ENCODE data around the gene NME7.
"Not testable (repeated sequence)": the region's sequence is repeated elsewhere in the genome, so short reads cannot be mapped to it uniquely, and the experiment has no call there.

The NME7 gene

GRCh38 chr1:169149555-169150286 is 217.9 kb downstream of the NME7 start:
- DNase-seq, result no peak

DNA sequence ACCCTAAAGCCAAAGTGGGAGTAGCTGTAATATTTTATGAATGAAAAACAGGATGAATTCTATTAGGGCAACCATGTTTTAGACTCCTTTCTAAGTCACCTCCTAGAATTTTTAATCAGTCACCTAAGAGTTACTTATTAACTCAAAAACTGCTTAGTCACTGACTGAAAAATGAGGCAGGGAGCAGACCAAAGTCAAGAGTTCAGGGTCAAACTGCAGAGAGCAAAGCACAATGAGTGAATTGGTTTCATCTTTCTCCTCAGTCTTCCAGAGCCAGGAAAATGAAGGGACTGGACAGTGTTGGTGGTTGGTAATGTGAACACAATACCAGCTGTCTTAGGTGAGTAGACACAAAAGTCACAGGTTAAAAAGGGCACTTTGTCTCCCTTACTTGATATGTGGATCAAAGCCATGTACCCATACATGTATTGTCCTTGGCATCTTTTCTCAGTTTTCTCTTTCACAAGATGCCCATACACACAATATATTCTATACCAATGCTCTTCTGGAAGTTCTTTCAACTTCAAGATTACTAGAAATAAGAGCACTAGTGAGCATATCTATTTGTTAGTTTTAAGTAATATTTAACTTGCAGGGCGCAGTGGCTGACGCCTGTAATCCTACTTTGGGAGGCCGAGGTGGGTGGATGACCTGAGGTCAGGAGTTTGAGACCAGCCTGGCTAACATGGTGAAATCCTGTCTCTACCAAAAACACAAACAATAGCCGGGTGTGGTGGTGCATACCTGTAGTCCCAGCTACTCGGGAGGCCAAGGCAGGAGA is 218.9 kb downstream of the NME7 start:
- DNase-seq, result no peak

GRCh38 chr1:169146576-169147214 is 220.9 kb downstream of the NME7 start:
- no peak for DNase-seq

- no peak for DNase-seq
Observed at GRCh38 chr1:169144941-169145626, 222.5 kb downstream of the NME7 start.

- no peak for DNase-seq
Observed at GRCh38 chr1:169143984-169144383, 223.6 kb downstream of the NME7 start.

- no peak for DNase-seq
Observed at GRCh38 chr1:169143346-169143745, 224.3 kb downstream of the NME7 start.

DNA sequence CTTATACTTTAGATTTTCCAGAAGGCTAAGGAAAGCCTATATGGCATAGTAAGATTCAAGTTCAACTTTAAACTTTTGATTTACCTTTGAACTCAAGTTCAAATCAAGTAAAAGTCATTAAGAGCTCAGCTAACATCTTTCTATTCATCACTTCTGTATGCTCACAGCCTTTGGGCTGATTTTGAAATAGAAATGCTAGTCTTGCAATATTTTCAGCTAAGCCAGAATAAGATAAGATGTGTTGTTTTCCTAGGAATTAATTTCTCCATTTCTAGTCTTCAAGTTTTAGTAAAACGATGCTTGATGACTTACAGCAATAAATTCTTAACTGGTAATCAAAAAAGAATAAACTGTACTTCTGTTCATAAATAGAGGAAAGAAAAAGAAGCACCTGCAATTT is 225.5 kb downstream of the NME7 start:
- DNase-seq, result no peak

- DNase-seq, result peak; percentile 13
Observed at GRCh38 chr1:169141356-169141755, 226.2 kb downstream of the NME7 start.

GRCh38 chr1:169138866-169139670 is 228.5 kb downstream of the NME7 start:
- DNase-seq, result no peak

DNA sequence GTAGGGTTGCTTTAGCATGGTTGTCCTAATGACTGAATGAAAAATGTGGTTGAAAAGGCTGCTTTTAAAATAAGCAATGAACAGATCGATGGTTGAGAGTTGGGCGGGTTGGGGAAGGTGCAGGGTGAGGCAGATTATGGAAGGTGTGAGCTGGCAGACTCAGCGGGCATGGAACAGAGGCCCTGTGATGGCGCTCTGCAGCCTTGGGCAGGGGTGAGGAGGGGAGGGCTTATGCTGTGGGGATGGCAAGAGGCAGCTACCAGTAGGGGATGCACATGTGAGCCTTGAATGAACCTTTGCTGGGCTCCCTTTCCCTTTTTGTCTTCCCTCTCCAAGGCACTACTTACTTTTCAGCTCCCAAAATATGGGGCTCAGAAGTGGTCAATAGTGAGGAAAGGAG is 230.2 kb downstream of the NME7 start:
- no peak for DNase-seq

DNA sequence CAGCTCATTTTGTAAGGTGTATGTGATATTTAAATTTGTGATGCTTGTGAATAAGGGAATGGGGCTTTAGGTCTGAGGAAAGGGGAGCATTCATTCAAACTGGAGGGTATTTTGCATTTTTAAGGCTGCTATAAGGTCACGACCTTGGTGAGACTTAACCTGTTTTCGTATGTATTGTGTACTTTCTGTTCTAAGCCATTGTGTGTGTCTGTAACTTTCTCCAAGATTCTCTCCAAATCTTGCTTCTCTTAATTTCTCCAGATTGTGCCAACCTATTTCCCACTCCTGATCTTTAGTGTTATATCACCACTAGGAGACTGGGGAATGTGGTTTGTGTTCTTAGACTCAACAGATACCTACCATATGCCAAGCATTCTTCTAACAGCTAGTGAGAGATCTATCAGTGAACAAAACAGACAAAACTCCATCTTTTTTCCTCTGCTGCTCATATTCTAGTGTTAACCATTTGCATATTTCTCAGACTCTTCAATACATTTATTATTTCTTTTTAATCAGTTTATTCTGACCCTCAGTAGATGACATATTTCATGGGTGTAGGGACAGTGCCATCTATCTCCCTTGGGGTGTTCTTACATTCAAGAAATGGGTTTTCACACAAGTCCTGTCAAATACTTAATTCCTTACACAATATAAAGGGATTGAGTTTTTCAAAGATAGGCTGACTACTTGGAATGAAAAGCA is 233.6 kb downstream of the NME7 start:
- no peak for DNase-seq

GRCh38 chr1:169133228-169133576 is 234.4 kb downstream of the NME7 start:
- DNase-seq, result no peak

DNA sequence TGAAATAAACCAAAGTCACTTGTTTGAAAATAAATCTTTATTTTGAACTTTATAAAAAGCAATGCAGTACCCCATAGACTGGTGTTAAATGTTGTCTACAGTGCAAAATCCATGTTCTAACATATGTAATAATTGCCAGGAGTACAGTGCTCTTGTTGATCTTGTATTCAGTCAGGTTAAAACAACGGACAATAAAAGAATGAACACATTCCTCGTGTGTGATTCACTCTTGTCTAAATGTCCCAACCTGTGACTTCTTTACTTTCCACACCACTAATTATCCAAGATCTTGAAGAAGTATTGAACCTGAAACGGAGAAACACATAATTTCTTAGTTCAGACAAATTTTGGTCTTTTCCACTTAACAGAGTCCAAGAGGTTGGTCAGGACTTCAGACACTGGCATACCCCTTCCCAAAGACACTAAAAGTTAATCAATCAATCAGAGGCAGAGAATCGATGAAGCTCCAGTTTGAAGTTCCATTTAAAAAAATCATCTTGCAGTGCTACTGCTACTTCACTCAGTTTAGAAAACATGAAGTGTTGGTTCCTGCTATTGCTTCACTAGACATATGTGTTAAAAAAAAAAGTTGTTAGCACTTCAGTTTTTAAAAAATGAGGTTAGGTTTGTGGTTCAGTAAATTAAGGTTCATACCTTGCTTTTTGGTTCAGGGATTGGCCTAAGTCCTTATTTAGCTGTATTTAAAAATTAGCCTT is 234.9 kb downstream of the NME7 start:
- DNase-seq, result no peak

DNA sequence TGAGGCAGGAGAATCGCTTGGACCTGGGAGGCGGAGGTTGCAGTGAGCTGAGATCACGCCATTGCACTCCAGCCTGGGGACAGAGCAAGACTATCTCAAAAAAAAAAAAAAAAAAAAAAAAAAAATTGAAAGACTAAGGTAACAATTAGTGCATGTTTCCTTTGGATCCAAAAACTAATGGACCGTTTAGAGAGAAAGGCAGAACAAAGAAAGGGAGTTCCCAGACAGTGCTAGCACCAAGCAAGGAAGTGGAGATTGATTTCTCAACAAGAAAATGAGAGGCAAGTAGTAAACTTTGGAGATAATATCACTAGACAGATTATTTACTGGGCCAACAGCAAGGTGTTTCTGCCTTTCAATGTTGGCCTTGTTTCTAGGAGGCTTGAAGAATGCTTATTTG is 236.9 kb downstream of the NME7 start:
- DNase-seq, result no peak

- no peak for DNase-seq
Observed at GRCh38 chr1:169129109-169129784, 238.3 kb downstream of the NME7 start.

GRCh38 chr1:169128562-169128961 is 239.0 kb downstream of the NME7 start:
- no peak for DNase-seq

DNA sequence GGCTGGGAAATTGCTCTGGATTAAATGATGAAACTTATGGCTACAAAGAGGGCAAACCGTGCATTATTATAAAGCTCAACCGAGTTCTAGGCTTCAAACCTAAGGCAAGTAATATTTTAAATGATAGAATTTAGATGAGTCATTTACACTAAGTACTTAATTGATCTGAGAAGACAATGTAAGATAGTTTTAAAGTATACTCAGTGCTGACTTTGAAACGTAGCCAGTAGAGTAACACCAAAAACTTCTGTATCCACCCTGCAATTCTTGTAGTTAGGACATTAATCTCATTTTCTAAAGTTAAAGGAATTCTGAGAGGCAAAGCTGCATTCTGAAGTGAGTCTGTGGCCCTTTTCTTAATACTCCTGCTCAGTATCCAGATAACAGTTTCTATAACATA is 240.3 kb downstream of the NME7 start:
- DNase-seq, result no peak

DNA sequence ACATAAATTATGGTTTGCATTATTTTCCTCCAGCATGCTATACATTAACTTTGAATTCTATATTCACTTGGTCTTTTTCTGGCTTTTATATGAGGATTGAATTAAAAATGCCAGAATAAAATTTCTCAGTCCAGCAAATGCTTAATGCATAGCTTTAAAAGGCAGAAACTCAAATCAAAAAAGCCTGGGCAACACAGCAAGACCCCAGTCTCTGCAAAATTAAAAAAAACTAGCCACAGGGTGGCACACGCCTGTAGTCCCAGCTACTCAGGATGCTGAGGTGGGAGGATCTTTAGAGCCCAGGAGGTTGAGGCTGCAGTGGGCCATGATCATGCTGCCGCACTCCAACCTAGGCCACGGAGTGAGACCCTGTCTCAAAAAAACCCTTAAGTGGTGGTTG is 241.3 kb downstream of the NME7 start:
- DNase-seq, result no peak

GRCh38 chr1:169125597-169125996 is 242.0 kb downstream of the NME7 start:
- not testable (repeated sequence) for DNase-seq

- no peak for DNase-seq
Observed at GRCh38 chr1:169124459-169124858, 243.1 kb downstream of the NME7 start.

DNA sequence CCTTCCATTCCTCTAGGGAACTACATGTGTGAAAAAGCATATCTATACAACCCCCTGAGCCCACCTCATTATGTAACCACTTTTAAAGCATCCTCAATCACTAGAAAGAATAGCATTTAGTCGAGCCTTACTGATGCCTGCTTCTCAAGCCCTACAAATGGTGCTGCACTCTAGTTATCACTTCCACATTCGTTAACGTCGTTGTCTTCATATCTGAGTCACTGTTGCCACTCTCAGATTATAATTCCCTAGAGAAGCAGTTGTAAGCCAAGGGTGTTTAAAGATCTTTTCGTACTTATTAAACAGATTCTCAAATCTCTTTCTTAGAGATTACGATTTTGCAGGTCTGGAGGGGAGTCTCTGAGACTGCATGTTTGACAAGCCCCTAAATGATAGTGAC is 244.6 kb downstream of the NME7 start:
- no peak for DNase-seq
